Thoracic aorta (tissue), 2 donors: ENCODE results near the gene GUCY1A1. TPM values are rescaled to one million over a fixed set of nuclear protein-coding genes. Genes with fewer than 3 reads are reported as not detected.

Experiments used
- ATAC-seq: fragments of 150-250 bp; one replicate; pipeline ENCODE4 v1.8.0; 2017; ENCODE audit warnings: low read depth; ENCODE audit not compliant: insufficient number of reproducible peaks, low FRiP score
- DNase-seq: peaks from one replicate; pipeline ENCODE4 v3.0.0-alpha.2; 2020; ENCODE audit warnings: low spot score
- H3K27ac ChIP-seq, 2 donors: fragments of 200-600 bp; sonication (generic); 1 replicate in 1 of 2; 2 replicates in 1 of 2; pipeline ENCODE4 v1.5.1; 2016; ENCODE audit warnings: mild to moderate bottlenecking in 2 of 2, moderate library complexity in 2 of 2
- H3K27me3 ChIP-seq: fragments of 200-600 bp; sonication (generic); replicated peaks from 2 replicates; pipeline ENCODE4 v1.6.0; 2016; ENCODE audit warnings: mild to moderate bottlenecking; ENCODE audit not compliant: insufficient read depth
- H3K36me3 ChIP-seq: fragments of 200-600 bp; sonication (generic); one replicate; pipeline ENCODE4 v1.5.1; 2016
- H3K4me1 ChIP-seq, 2 donors: fragments of 200-600 bp; sonication (generic); 1 replicate in 1 of 2; 2 replicates in 1 of 2; pipeline versions ENCODE4 v1.5.1 to v1.6.0; 2016; ENCODE audit warnings: low read depth in 2 of 2, mild to moderate bottlenecking in 1 of 2; ENCODE audit not compliant: control insufficient read depth in 1 of 2
- H3K4me3 ChIP-seq: fragments of 200-600 bp; sonication (generic); 2 replicates; pipeline ENCODE4 v1.5.1; 2016; ENCODE audit warnings: mild to moderate bottlenecking
- H3K9me3 ChIP-seq: fragments of 200-600 bp; sonication (generic); 2 replicates; pipeline ENCODE4 v1.5.1; 2016
- total RNA-seq, 2 donors: library from RNA; depleted of rRNA; stranded (reverse); fragments of >200 nt; gene quantifications; one replicate each; pipeline versions ENCODE4 v1.1.0 to v1.2.3, GENCODE V29; 2016
- TF ChIP-seq, protein P1 (sequence below): fragments of 200-600 bp; sonication (generic); IDR thresholded peaks from one replicate; pipeline ENCODE4 v1.5.1; 2019; ENCODE audit warnings: antibody characterized with exemption

Gene GUCY1A1
- total RNA-seq, 2 donors from 2014 or later, result 110 to 135 TPM

- no peak for ATAC-seq
- H3K9me3 ChIP-seq, result peaks cover 5% of the 10 kb centered on the region
- no peak overlapping the region for H3K4me3 ChIP-seq
- H3K27me3 ChIP-seq, result no peaks in the 10 kb centered on the region
- no peaks in the 10 kb centered on the region for H3K36me3 ChIP-seq
- H3K27ac ChIP-seq, result no peak overlapping the region
- TF ChIP-seq, protein P1, sequence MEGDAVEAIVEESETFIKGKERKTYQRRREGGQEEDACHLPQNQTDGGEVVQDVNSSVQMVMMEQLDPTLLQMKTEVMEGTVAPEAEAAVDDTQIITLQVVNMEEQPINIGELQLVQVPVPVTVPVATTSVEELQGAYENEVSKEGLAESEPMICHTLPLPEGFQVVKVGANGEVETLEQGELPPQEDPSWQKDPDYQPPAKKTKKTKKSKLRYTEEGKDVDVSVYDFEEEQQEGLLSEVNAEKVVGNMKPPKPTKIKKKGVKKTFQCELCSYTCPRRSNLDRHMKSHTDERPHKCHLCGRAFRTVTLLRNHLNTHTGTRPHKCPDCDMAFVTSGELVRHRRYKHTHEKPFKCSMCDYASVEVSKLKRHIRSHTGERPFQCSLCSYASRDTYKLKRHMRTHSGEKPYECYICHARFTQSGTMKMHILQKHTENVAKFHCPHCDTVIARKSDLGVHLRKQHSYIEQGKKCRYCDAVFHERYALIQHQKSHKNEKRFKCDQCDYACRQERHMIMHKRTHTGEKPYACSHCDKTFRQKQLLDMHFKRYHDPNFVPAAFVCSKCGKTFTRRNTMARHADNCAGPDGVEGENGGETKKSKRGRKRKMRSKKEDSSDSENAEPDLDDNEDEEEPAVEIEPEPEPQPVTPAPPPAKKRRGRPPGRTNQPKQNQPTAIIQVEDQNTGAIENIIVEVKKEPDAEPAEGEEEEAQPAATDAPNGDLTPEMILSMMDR, result no peak
- no peak for DNase-seq
- no peaks in the 10 kb centered on the region for H3K4me1 ChIP-seq
Observed at GRCh38 chr4:155653052-155653451, 13.6 kb upstream of the GUCY1A1 start.

DNA sequence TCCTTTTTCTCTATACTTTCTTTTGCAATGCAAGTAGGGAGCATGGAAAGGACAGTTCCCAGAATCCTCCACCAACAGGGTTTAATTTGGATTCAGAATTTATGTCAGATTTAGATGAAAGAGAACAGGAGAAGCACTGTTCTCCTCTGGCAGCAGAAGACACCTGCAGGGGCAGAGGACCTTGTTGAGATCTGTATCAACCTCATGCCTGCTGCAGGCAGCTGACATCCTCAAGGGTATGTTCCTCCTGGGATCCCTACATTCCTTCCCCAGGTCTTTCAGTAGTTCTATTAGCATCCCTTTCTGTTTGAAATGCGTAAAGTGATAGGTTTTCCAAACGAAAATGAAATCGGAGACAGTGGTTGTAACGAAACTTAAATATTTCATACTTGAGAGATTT is 10.6 kb upstream of the GUCY1A1 start:
- Histone ChIP-seq H3K4me1 (peaks cover 14 to 23% of the 10 kb centered on the region in 2 donors), H3K27ac (no peak overlapping the region), H3K9me3 (peaks cover 5% of the 10 kb centered on the region), H3K27me3 (no peaks in the 10 kb centered on the region), H3K36me3 (no peaks in the 10 kb centered on the region), H3K4me3 (no peak overlapping the region)
- ATAC-seq (no peak), DNase-seq (no peak)
- TF ChIP-seq, protein P1, result no peak

DNA sequence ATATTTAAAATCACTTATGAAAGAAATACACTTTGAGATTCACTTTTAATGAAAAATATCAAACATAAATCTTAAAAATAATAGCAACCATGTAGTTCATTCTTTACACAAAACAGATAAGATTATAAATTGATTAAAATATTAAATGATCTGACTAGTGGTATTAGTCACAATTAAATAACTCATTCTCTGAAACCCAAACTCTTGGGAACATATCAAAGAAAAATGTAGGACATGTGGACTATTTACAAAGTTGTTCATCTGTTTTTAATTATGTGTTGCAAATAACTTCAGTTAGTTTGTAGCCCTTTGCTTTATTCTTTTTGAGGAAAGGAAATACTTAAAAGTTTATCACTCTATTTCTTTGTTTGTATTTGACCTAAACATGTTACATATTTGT is 9.5 kb upstream of the GUCY1A1 start:
- no peak overlapping the region for H3K27ac ChIP-seq
- H3K4me3 ChIP-seq, result no peak overlapping the region
- no peak for DNase-seq
- ATAC-seq, result no peak
- peaks cover 14 to 23% of the 10 kb centered on the region in 2 donors for H3K4me1 ChIP-seq
- H3K36me3 ChIP-seq, result no peaks in the 10 kb centered on the region
- TF ChIP-seq, protein P1, result no peak
- H3K9me3 ChIP-seq, result peaks cover 5% of the 10 kb centered on the region
- no peaks in the 10 kb centered on the region for H3K27me3 ChIP-seq

DNA sequence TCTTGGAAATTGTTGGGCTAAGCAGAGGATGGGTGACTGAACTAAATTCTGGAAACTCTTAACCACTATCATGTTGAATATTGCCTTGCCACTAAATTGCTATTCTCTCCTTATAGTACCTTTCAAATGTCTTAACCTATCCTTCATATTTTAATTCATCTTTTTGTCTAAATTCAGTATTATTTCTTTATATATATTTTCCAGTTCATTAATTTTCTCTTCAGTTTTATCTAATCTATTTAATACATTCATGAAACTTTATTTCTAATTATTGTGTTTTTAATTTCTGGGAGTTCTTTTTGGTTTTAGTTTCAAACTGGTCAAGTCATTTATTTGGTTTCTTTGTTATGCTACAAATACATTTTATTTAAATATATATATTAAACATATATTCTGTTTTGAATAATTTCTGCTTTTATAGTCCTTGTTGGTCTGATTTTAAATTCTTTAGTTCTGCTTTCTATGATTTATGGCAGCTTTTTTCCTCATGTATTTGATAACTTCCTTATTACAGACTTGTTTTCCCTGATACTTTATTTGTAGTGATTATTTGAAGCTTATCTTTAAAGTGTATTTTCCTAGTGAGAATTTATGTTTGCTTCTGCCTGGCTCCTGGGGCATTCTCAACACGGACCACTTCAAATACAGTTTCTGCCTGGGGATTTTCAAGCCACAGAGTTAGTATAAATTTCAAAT is 8.5 kb upstream of the GUCY1A1 start:
- H3K4me1 ChIP-seq, result peaks cover 14 to 23% of the 10 kb centered on the region in 2 donors
- H3K36me3 ChIP-seq, result no peaks in the 10 kb centered on the region
- no peak overlapping the region for H3K4me3 ChIP-seq
- TF ChIP-seq, protein P1, result no peak
- no peak overlapping the region for H3K27ac ChIP-seq
- DNase-seq (no peak), ATAC-seq (no peak)
- H3K9me3 ChIP-seq, result peaks cover 5% of the 10 kb centered on the region
- no peaks in the 10 kb centered on the region for H3K27me3 ChIP-seq

GRCh38 chr4:155658681-155659064 is 8.0 kb upstream of the GUCY1A1 start:
- no peak overlapping the region for H3K4me3 ChIP-seq
- no peak for ATAC-seq
- peaks cover 5% of the 10 kb centered on the region for H3K9me3 ChIP-seq
- TF ChIP-seq, protein P1, result no peak
- H3K27me3 ChIP-seq, result no peaks in the 10 kb centered on the region
- no peaks in the 10 kb centered on the region for H3K36me3 ChIP-seq
- peak overlapping the region; percentile 1 to 33 for H3K27ac ChIP-seq
- DNase-seq, result no peak
- H3K4me1 ChIP-seq, result peaks cover 14 to 23% of the 10 kb centered on the region in 2 donors
